Measurements from ENCODE around the gene PRKAB2. TPM values are rescaled to one million over a fixed set of nuclear protein-coding genes. Genes with fewer than 3 reads are reported as not detected.

The PRKAB2 gene
- total RNA-seq, 1 donor from 2014 or later = 10.1 TPM

DNA sequence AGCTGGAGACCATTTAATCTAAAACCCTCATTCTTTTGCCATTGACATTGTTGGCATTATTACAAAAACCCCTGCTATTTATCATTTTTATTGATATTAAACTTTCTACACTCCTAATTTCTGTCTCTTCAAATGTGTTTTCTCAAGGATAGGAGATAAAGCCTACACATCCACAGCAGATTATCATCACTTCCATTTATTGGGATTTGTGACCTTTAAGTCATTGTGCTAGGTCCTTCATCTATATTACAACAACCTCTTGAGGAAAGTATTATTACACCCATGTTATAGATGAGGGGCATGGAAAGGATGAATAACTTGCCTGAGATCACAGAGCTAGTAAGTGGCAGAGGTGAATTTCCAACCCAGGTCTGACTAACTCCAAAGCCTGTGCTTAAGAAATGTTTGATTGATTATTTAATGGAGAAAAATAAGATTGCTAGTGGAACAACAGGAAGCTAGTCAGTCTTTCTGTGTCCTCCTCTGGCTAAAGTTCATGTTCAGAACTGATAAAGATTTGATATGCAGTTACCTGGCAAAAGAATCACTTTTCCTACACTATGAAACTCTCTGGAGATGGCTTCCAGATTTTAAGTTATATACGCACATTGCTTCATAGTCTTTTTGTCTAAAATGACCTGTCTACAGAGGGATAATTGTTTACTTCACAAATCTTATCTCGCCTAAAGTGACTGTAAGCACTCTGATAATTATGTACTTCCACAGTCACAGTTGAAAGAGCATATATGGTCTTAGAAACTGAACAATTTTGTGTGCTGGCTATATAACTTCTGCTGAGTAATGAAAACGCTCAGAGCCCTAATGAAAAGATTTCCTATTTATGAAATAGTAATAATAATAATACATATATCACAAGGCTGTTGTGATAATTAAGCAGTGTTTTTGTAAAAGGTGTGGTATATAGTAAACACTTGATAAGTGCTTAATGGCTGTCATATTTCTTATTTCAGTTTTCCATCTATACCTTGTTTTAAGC is 37.9 kb upstream of the PRKAB2 start:
- Mint-ChIP-seq H3K4me1 (ENCODE audit: unreplicated experiment) (peaks cover 4% of the 10 kb centered on the region), H3K27ac (ENCODE audit: unreplicated experiment) (no peak overlapping the region), H3K27me3 (ENCODE audit: unreplicated experiment) (no peaks in the 10 kb centered on the region), H3K4me3 (ENCODE audit: unreplicated experiment) (no peak overlapping the region), H3K9me3 (ENCODE audit: unreplicated experiment) (no peaks in the 10 kb centered on the region), H3K36me3 (ENCODE audit: unreplicated experiment) (peaks cover 4% of the 10 kb centered on the region)
- DNase-seq (ENCODE audit: extremely low spot score, unreplicated experiment) = no peak
- TF ChIP-seq CTCF (IDR thresholded peaks at IDR 0.05) = no peak

GRCh38 chr1:147208619-147209018 is 36.3 kb upstream of the PRKAB2 start:
- DNase-seq (ENCODE audit: extremely low spot score, unreplicated experiment) = no peak
- no peaks in the 10 kb centered on the region for H3K27me3 Mint-ChIP-seq (ENCODE audit: unreplicated experiment)
- no peak overlapping the region for H3K4me3 Mint-ChIP-seq (ENCODE audit: unreplicated experiment)
- no peak for TF ChIP-seq CTCF (IDR thresholded peaks at IDR 0.05)
- H3K9me3 Mint-ChIP-seq (ENCODE audit: unreplicated experiment) = no peaks in the 10 kb centered on the region
- no peaks in the 10 kb centered on the region for H3K4me1 Mint-ChIP-seq (ENCODE audit: unreplicated experiment)
- peaks cover 12% of the 10 kb centered on the region for H3K36me3 Mint-ChIP-seq (ENCODE audit: unreplicated experiment)
- H3K27ac Mint-ChIP-seq (ENCODE audit: unreplicated experiment) = no peak overlapping the region

GRCh38 chr1:147207192-147207591 is 34.9 kb upstream of the PRKAB2 start:
- no peak for TF ChIP-seq CTCF (IDR thresholded peaks at IDR 0.05)
- Mint-ChIP-seq H3K27me3 (ENCODE audit: unreplicated experiment) (no peaks in the 10 kb centered on the region), H3K36me3 (ENCODE audit: unreplicated experiment) (peaks cover 15% of the 10 kb centered on the region), H3K27ac (ENCODE audit: unreplicated experiment) (no peak overlapping the region), H3K4me1 (ENCODE audit: unreplicated experiment) (no peaks in the 10 kb centered on the region), H3K4me3 (ENCODE audit: unreplicated experiment) (no peak overlapping the region), H3K9me3 (ENCODE audit: unreplicated experiment) (peaks cover 5% of the 10 kb centered on the region)
- DNase-seq (ENCODE audit: extremely low spot score, unreplicated experiment) = no peak

DNA sequence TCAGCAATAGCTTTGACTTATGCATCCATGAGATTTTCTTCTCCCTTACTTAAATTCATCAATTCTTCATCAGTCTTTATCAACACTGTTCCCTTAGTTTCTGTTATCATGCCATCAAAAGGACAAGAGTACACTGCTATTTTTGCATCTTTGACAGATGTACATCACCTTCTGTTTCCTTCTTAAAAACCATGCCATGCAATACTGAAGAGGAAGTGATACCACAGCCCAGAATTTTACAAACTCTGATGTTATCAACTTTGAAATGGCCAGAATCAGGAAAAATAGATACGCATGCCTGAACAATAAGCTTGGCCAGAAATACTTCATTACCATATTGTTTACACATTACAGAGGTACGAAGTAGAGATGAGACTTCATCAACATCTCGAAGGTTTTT is 31.8 kb upstream of the PRKAB2 start:
- peaks cover 14% of the 10 kb centered on the region for H3K36me3 Mint-ChIP-seq (ENCODE audit: unreplicated experiment)
- TF ChIP-seq CTCF (IDR thresholded peaks at IDR 0.05) = no peak
- H3K4me1 Mint-ChIP-seq (ENCODE audit: unreplicated experiment) = no peaks in the 10 kb centered on the region
- H3K9me3 Mint-ChIP-seq (ENCODE audit: unreplicated experiment) = peaks cover 5% of the 10 kb centered on the region
- DNase-seq (ENCODE audit: extremely low spot score, unreplicated experiment) = no peak
- H3K27me3 Mint-ChIP-seq (ENCODE audit: unreplicated experiment) = no peaks in the 10 kb centered on the region
- H3K4me3 Mint-ChIP-seq (ENCODE audit: unreplicated experiment) = no peak overlapping the region
- H3K27ac Mint-ChIP-seq (ENCODE audit: unreplicated experiment) = no peak overlapping the region

- Mint-ChIP-seq H3K4me3 (ENCODE audit: unreplicated experiment) (no peak overlapping the region), H3K9me3 (ENCODE audit: unreplicated experiment) (peaks cover 5% of the 10 kb centered on the region), H3K36me3 (ENCODE audit: unreplicated experiment) (peaks cover 14% of the 10 kb centered on the region), H3K27me3 (ENCODE audit: unreplicated experiment) (no peaks in the 10 kb centered on the region), H3K27ac (ENCODE audit: unreplicated experiment) (no peak overlapping the region), H3K4me1 (ENCODE audit: unreplicated experiment) (no peaks in the 10 kb centered on the region)
- TF ChIP-seq CTCF (IDR thresholded peaks at IDR 0.05) = no peak
- no peak for DNase-seq (ENCODE audit: extremely low spot score, unreplicated experiment)
These were observed 30.3 kb upstream of the PRKAB2 start for GRCh38 chr1:147202576-147202975.

All from osteocyte (in vitro differentiated cells).